Activated naive CD4-positive, alpha-beta T cell treated with anti-CD3 and anti-CD28 coated beads, Interleukin-2, amount 50 U/mL, for 24 hours (primary cell): ENCODE measurements around the gene NPAS3.

Experiments used
- H3K27ac Mint-ChIP-seq: one replicate; pipeline ENCODE4 v1.8.0; 2021; ENCODE audit warnings: mild to moderate bottlenecking, mixed read lengths
- H3K27me3 Mint-ChIP-seq: one replicate; pipeline ENCODE4 v1.8.0; 2021; ENCODE audit warnings: mixed read lengths
- H3K36me3 Mint-ChIP-seq: one replicate; pipeline ENCODE4 v1.8.0; 2021; ENCODE audit warnings: mixed read lengths
- H3K4me1 Mint-ChIP-seq: one replicate; pipeline ENCODE4 v1.8.0; 2021; ENCODE audit warnings: mixed read lengths
- H3K4me3 Mint-ChIP-seq: one replicate; pipeline ENCODE4 v1.8.0; 2021; ENCODE audit warnings: mild to moderate bottlenecking, mixed read lengths
- H3K9me3 Mint-ChIP-seq: one replicate; pipeline ENCODE4 v1.8.0; 2021; ENCODE audit warnings: mixed read lengths

Gene NPAS3

GRCh38 chr14:33720284-33720787 lies 781.7 kb downstream of the NPAS3 start:
- H3K4me3 Mint-ChIP-seq: no peak overlapping the region
- no peaks in the 10 kb centered on the region for H3K36me3 Mint-ChIP-seq
- no peak overlapping the region for H3K27ac Mint-ChIP-seq
- no peaks in the 10 kb centered on the region for H3K9me3 Mint-ChIP-seq
- H3K27me3 Mint-ChIP-seq: no peaks in the 10 kb centered on the region
- no peaks in the 10 kb centered on the region for H3K4me1 Mint-ChIP-seq

DNA sequence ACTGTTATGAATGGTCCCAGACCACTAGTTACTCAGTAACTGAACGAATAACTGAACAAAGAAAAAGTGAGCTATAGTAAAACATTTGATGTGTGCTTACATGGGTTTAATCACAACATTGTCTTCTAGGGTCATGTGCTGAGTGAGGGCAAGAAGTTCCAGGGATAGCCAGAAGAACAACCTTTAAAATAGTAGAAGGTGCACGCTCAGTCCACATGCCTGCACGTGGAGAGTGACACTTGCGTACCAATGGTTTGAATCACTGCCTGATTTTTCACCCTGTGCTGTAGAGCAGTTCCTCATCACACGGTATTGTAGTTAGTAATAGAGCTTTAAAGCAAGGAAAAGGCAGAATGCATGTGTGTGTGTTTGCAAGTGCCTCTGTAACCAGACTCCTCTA lies 788.0 kb downstream of the NPAS3 start:
- Mint-ChIP-seq H3K27ac (no peak overlapping the region), H3K9me3 (no peaks in the 10 kb centered on the region), H3K27me3 (no peaks in the 10 kb centered on the region)

DNA sequence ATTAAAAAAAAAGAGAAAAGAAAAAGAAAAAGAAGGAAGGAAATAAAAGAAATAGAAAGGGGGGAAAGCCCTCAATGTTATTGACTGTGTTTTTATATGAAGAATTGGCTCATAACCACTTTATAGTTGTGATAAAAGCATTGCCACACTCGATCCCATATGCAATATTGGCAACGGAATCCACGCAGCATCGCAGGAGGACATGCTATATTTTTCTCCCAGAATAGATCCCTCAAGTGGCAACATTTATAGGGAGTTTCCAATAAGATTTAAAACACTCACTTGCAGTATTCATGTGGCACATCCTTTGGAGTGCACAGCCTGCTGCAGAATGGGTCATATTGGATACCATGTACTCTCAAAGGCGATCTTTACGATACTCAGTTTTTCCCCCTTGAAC lies 788.9 kb downstream of the NPAS3 start:
- no peaks in the 10 kb centered on the region for H3K9me3 Mint-ChIP-seq
- no peak overlapping the region for H3K4me3 Mint-ChIP-seq
- H3K36me3 Mint-ChIP-seq: no peaks in the 10 kb centered on the region
- no peak overlapping the region for H3K27ac Mint-ChIP-seq
- no peaks in the 10 kb centered on the region for H3K4me1 Mint-ChIP-seq
- H3K27me3 Mint-ChIP-seq: no peaks in the 10 kb centered on the region

More for the DNA sequence above, 788.0 kb downstream of the NPAS3 start:
- H3K4me1 Mint-ChIP-seq: no peaks in the 10 kb centered on the region
- no peak overlapping the region for H3K4me3 Mint-ChIP-seq
- no peaks in the 10 kb centered on the region for H3K36me3 Mint-ChIP-seq

DNA sequence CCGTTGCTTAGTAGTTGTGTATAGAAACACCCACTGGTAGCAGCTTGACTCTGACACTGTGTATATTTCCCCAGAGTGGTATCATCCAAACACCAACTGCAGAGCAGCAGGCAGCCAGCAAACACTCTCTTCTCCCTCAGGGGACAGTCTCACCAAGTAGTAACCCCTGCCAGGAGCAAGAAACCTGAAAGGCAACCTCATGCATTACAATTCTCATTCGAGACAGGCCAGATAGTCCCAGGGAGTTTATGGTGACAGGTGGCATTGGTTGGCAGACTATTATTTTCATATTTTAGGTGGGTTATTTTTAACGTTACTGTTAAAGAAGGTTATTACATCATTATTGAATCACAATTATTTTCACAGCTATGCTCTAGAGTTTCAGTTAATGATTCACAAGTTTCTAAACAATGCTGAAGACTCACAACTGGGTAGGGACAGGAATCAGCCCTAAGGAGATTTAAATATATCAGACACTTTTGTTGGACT lies 789.4 kb downstream of the NPAS3 start:
- Mint-ChIP-seq H3K4me1 (no peaks in the 10 kb centered on the region), H3K9me3 (no peaks in the 10 kb centered on the region), H3K4me3 (no peak overlapping the region), H3K27ac (no peak overlapping the region), H3K27me3 (no peaks in the 10 kb centered on the region), H3K36me3 (no peaks in the 10 kb centered on the region)

GRCh38 chr14:33730156-33730555 lies 791.5 kb downstream of the NPAS3 start:
- Mint-ChIP-seq H3K27me3 (peaks cover 2% of the 10 kb centered on the region), H3K4me1 (peaks cover 3% of the 10 kb centered on the region), H3K27ac (no peak overlapping the region), H3K4me3 (no peak overlapping the region), H3K9me3 (no peaks in the 10 kb centered on the region), H3K36me3 (no peaks in the 10 kb centered on the region)

DNA sequence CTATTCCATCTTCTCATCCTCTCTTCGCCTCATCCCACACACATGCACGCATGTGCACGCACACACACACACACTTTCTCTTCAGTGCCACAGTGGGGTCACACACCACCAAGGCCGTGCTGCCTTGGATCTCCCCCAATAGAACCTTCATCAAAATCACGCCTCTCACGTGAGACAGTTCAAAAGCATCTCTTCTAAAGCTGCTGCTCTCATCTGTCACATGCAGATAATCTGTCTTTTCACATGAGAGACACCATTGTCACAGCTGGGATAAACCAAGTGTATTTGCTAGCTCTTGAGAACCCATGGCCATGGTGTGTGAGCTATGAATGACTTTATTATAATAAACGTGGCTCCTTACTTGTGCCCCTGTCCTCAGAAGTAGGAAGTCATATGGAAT lies 793.5 kb downstream of the NPAS3 start:
- peaks cover 2% of the 10 kb centered on the region for H3K27me3 Mint-ChIP-seq
- no peaks in the 10 kb centered on the region for H3K9me3 Mint-ChIP-seq
- H3K27ac Mint-ChIP-seq: no peak overlapping the region
- H3K4me3 Mint-ChIP-seq: no peak overlapping the region
- H3K36me3 Mint-ChIP-seq: no peaks in the 10 kb centered on the region
- peaks cover 3% of the 10 kb centered on the region for H3K4me1 Mint-ChIP-seq

GRCh38 chr14:33733310-33733709 lies 794.6 kb downstream of the NPAS3 start:
- Mint-ChIP-seq H3K9me3 (no peaks in the 10 kb centered on the region), H3K36me3 (no peaks in the 10 kb centered on the region), H3K4me1 (peaks cover 3% of the 10 kb centered on the region), H3K27me3 (peaks cover 2% of the 10 kb centered on the region), H3K4me3 (no peak overlapping the region), H3K27ac (peak overlapping the region; percentile 27)

DNA sequence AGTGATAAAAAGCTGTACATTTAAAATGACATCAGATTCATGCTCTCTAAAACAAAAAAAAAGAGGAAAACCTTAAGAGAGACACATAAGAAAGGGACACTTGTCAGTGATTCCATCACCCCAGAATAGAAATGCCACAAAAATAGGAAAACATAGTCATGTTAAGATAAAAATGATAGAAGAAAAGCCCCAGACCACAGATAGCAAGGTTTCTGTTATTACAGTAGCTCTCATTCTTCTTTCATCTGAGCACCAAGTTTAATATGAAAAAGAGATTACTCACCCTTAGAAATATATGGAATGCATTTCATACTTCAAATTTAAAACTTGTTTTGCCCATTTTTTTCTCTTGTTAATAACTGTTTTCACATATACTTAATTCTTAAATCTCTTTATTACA lies 795.0 kb downstream of the NPAS3 start:
- peaks cover 3% of the 10 kb centered on the region for H3K4me1 Mint-ChIP-seq
- H3K4me3 Mint-ChIP-seq: no peak overlapping the region
- H3K36me3 Mint-ChIP-seq: no peaks in the 10 kb centered on the region
- H3K27me3 Mint-ChIP-seq: peaks cover 3% of the 10 kb centered on the region
- no peak overlapping the region for H3K27ac Mint-ChIP-seq
- no peaks in the 10 kb centered on the region for H3K9me3 Mint-ChIP-seq

- peaks cover 3% of the 10 kb centered on the region for H3K4me1 Mint-ChIP-seq
Measured at GRCh38 chr14:33734387-33734786, 795.7 kb downstream of the NPAS3 start.

DNA sequence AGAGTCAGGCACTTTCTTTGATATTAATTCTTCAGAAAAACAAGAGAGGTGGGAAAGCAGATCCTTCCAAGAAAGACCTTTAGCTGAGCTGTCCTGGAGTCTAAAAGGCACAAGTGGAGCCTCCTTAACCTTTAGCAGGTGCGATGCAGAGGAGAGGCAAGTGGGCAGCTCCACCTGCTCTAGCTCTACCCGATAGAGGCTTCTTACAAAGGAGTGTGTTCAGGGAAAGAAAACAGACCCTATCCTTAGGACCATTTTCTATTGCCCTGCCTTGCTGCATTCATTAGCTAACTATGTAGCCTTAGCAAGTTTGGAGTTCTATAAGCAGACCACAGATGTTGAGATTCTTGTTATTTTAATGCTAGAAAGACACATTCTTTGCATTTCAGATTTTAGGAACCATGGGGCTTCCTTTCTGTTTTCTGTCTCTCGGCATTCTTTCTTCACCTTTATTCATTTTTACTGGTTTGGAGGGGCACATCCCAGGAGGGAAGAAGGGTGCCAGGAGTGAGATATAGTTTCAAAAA lies 797.7 kb downstream of the NPAS3 start:
- H3K9me3 Mint-ChIP-seq: no peaks in the 10 kb centered on the region
- no peak overlapping the region for H3K27ac Mint-ChIP-seq
- peaks cover 3% of the 10 kb centered on the region for H3K4me1 Mint-ChIP-seq
- H3K27me3 Mint-ChIP-seq: peaks cover 4% of the 10 kb centered on the region
- no peaks in the 10 kb centered on the region for H3K36me3 Mint-ChIP-seq
- no peak overlapping the region for H3K4me3 Mint-ChIP-seq

More at GRCh38 chr14:33734387-33734786, 795.7 kb downstream of the NPAS3 start:
- H3K9me3 Mint-ChIP-seq: no peaks in the 10 kb centered on the region
- no peaks in the 10 kb centered on the region for H3K36me3 Mint-ChIP-seq
- H3K27ac Mint-ChIP-seq: peak overlapping the region; percentile 32
- H3K4me3 Mint-ChIP-seq: no peak overlapping the region
- H3K27me3 Mint-ChIP-seq: peaks cover 4% of the 10 kb centered on the region

GRCh38 chr14:33736979-33737378 lies 798.3 kb downstream of the NPAS3 start:
- Mint-ChIP-seq H3K27ac (no peak overlapping the region), H3K36me3 (no peaks in the 10 kb centered on the region), H3K9me3 (no peaks in the 10 kb centered on the region), H3K4me1 (peaks cover 3% of the 10 kb centered on the region), H3K4me3 (no peak overlapping the region), H3K27me3 (peaks cover 4% of the 10 kb centered on the region)

DNA sequence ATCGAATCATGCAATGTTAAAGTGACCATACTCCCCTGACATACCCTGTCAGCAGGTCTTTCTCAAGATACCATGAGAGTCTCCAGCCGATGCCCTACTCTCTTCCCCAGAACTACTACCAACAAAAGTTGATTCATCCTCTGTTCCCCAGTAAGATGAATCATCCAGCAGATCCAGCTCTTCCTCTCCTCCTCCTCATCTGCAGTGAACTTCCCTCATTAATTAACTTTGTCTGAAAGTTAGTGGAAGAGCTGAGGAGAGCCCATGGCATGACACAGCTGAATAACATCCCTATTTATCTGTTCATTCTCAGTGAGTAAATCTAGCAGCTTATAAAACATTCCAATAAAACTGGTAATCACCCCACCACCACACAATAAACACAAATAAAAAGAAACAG lies 798.8 kb downstream of the NPAS3 start:
- no peak overlapping the region for H3K4me3 Mint-ChIP-seq
- H3K27me3 Mint-ChIP-seq: peaks cover 4% of the 10 kb centered on the region
- H3K27ac Mint-ChIP-seq: no peak overlapping the region
- peaks cover 3% of the 10 kb centered on the region for H3K4me1 Mint-ChIP-seq
- no peaks in the 10 kb centered on the region for H3K36me3 Mint-ChIP-seq
- H3K9me3 Mint-ChIP-seq: no peaks in the 10 kb centered on the region

- Mint-ChIP-seq H3K27ac (no peak overlapping the region), H3K27me3 (peaks cover 4% of the 10 kb centered on the region), H3K4me3 (no peak overlapping the region), H3K36me3 (no peaks in the 10 kb centered on the region), H3K4me1 (peaks cover 3% of the 10 kb centered on the region), H3K9me3 (no peaks in the 10 kb centered on the region)
Measured at GRCh38 chr14:33738029-33738428, 799.4 kb downstream of the NPAS3 start.

DNA sequence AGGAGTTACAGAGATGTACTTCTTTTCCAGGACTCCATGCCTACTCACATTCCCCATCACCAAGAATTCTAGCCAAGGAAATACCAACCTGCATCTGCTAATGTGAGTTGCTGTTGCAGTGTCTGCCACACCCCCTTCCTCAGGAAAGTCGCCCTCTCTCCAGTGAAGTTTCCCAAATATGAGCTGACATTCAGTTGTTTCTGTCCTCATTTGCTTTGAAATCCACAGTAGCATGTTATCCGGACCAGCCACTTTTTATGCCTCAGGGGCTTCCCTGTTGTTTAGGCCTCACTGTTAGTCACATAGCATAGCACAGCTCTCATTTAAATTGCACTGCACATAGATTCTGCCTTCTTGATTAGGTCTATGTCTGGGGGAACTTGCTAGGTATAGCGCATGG lies 799.8 kb downstream of the NPAS3 start:
- Mint-ChIP-seq H3K27me3 (peaks cover 3% of the 10 kb centered on the region), H3K9me3 (no peaks in the 10 kb centered on the region), H3K4me3 (no peak overlapping the region), H3K27ac (no peak overlapping the region), H3K36me3 (no peaks in the 10 kb centered on the region), H3K4me1 (peaks cover 3% of the 10 kb centered on the region)

DNA sequence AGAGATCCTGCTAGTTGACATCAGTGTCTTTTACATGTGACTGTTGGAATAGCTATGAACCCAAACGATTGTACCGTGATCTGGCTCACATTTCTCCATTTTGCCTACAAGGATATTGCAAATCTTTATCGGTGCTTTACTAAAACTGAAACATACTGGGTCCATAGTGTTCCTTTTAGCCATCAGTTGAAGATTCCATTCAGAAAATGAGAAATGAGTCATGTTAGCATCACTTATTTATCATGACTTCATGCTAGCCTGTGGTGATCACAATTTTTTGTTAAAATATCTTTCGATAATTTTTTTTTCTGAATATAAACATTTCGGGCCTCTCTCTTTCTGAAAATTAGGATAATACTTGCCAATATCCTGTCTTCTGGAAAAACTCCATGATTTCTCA lies 801.9 kb downstream of the NPAS3 start:
- Mint-ChIP-seq H3K27ac (no peak overlapping the region), H3K36me3 (no peaks in the 10 kb centered on the region), H3K9me3 (no peaks in the 10 kb centered on the region), H3K4me3 (no peak overlapping the region), H3K4me1 (no peaks in the 10 kb centered on the region), H3K27me3 (peaks cover 3% of the 10 kb centered on the region)

DNA sequence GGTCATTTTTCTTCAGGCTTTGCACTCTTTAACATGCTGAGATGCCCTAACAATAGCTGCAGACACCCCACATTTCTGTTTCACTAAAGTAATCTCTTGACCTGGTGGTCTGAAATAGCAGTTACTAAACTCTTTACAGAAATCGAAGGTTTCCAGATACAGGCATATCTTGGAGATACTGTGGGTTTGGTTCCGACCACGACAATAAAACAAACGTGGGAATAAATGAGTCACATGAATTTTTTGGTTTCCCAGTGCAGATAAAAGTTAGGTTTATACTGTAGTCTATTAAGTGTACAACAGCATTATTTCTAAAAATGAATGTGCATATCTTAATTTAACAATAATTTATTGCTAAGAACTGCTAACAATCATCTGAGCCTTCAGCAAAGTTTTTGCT lies 803.5 kb downstream of the NPAS3 start:
- Mint-ChIP-seq H3K4me3 (no peak overlapping the region), H3K27me3 (peaks cover 4% of the 10 kb centered on the region), H3K9me3 (no peaks in the 10 kb centered on the region), H3K36me3 (no peaks in the 10 kb centered on the region), H3K27ac (no peak overlapping the region), H3K4me1 (no peaks in the 10 kb centered on the region)

GRCh38 chr14:33745163-33745562 lies 806.5 kb downstream of the NPAS3 start:
- H3K9me3 Mint-ChIP-seq: no peaks in the 10 kb centered on the region
- H3K4me1 Mint-ChIP-seq: no peaks in the 10 kb centered on the region
- no peak overlapping the region for H3K4me3 Mint-ChIP-seq
- H3K36me3 Mint-ChIP-seq: no peaks in the 10 kb centered on the region
- no peak overlapping the region for H3K27ac Mint-ChIP-seq
- peaks cover 3% of the 10 kb centered on the region for H3K27me3 Mint-ChIP-seq
